NCI-H2196 (cell line): Measurements from ENCODE around the gene WDR64.
"Not testable (repeated sequence)": the region's sequence is repeated elsewhere in the genome, so short reads cannot be mapped to it uniquely, and the experiment has no call there.

Experiments used
- DNase-seq: peaks from one replicate; lab custom pipeline; 2025; ENCODE audit not compliant: unreplicated experiment; lab: John Stamatoyannopoulos, UW

The WDR64 gene

GRCh38 chr1:241782396-241782795 lies 130.3 kb downstream of the WDR64 start:
- DNase-seq: no peak

GRCh38 chr1:241787691-241788090 lies 135.6 kb downstream of the WDR64 start:
- DNase-seq: no peak

- DNase-seq: no peak
Measured at GRCh38 chr1:241789061-241789460, 137.0 kb downstream of the WDR64 start.

- no peak for DNase-seq
Measured at GRCh38 chr1:241799416-241799815, 147.3 kb downstream of the WDR64 start.

- no peak for DNase-seq
Measured at GRCh38 chr1:241800640-241801039, 148.6 kb downstream of the WDR64 start.

GRCh38 chr1:241802863-241803262 lies 150.8 kb downstream of the WDR64 start:
- DNase-seq: no peak

- DNase-seq: not testable (repeated sequence)
Measured at GRCh38 chr1:241804706-241805105, 152.6 kb downstream of the WDR64 start.

GRCh38 chr1:241808265-241808664 lies 156.2 kb downstream of the WDR64 start:
- DNase-seq: no peak

GRCh38 chr1:241810769-241811405 lies 158.8 kb downstream of the WDR64 start:
- DNase-seq: no peak

- no peak for DNase-seq
Measured at GRCh38 chr1:241813768-241814320, 161.8 kb downstream of the WDR64 start.

GRCh38 chr1:241816008-241816407 lies 163.9 kb downstream of the WDR64 start:
- DNase-seq: no peak

GRCh38 chr1:241817331-241817792 lies 165.3 kb downstream of the WDR64 start:
- DNase-seq: no peak

GRCh38 chr1:241817956-241818612 lies 166.0 kb downstream of the WDR64 start:
- DNase-seq: no peak

- DNase-seq: no peak
Measured at GRCh38 chr1:241819340-241819866, 167.3 kb downstream of the WDR64 start.

GRCh38 chr1:241821363-241821762 lies 169.3 kb downstream of the WDR64 start:
- DNase-seq: no peak

GRCh38 chr1:241822846-241823245 lies 170.8 kb downstream of the WDR64 start:
- no peak for DNase-seq

- no peak for DNase-seq
Measured at GRCh38 chr1:241823925-241824324, 171.8 kb downstream of the WDR64 start.

- DNase-seq: no peak
Measured at GRCh38 chr1:241825581-241825980, 173.5 kb downstream of the WDR64 start.

- not testable (repeated sequence) for DNase-seq
Measured at GRCh38 chr1:241826613-241827012, 174.5 kb downstream of the WDR64 start.

GRCh38 chr1:241827264-241827663 lies 175.2 kb downstream of the WDR64 start:
- DNase-seq: no peak

- no peak for DNase-seq
Measured at GRCh38 chr1:241828463-241829021, 176.5 kb downstream of the WDR64 start.

GRCh38 chr1:241829468-241829867 lies 177.4 kb downstream of the WDR64 start:
- DNase-seq: no peak
